DND-41 (cell line): ENCODE results near the gene ERGIC1.

Source experiments
- ATAC-seq: fragments of 200-7000 bp; cut with Tn5 transposase; 3 replicates; pipeline ENCODE4 v1.9.1; 2021; ENCODE audit warnings: low read depth; ENCODE audit not compliant: insufficient read depth
- DNase-seq: peaks from one replicate; pipeline ENCODE4 v3.0.0-alpha.2; 2020
- H2AFZ ChIP-seq: 2 replicates; pipeline ENCODE4 v1.6.0; 2012; ENCODE audit warnings: low read depth, low read length
- H3K27ac ChIP-seq: 2 replicates; pipeline ENCODE4 v1.5.1; 2012; ENCODE audit warnings: low read length, inconsistent platforms
- H3K27me3 ChIP-seq: fragments of 200-600 bp; sonication (generic); 2 replicates; pipeline ENCODE4 v1.6.0; 2012; ENCODE audit warnings: low read length, mild to moderate bottlenecking, inconsistent platforms; ENCODE audit not compliant: insufficient read depth, poor library complexity
- H3K36me3 ChIP-seq: 2 replicates; pipeline ENCODE4 v1.5.1; 2012; ENCODE audit warnings: low read length, inconsistent platforms; ENCODE audit not compliant: insufficient read depth
- H3K4me1 ChIP-seq: 2 replicates; pipeline ENCODE4 v1.5.1; 2012; ENCODE audit warnings: mild to moderate bottlenecking, low read length; ENCODE audit not compliant: insufficient read depth
- H3K4me2 ChIP-seq: 2 replicates; pipeline ENCODE4 v1.6.0; 2012; ENCODE audit warnings: mild to moderate bottlenecking, moderate library complexity, low read length, inconsistent platforms; ENCODE audit not compliant: insufficient read depth
- H3K4me3 ChIP-seq, 2 experiments: fragments of 200-600 bp in 1 of 2; shearing (Covaris generic) in 1 of 2; 2 replicates each; pipeline ENCODE4 v1.5.1; 2012 to 2016; ENCODE audit warnings: inconsistent platforms in 2 of 2, low read length in 2 of 2, mild to moderate bottlenecking in 2 of 2, low read depth in 1 of 2, moderate library complexity in 1 of 2
- H3K79me2 ChIP-seq: 2 replicates; pipeline ENCODE4 v1.6.0; 2012; ENCODE audit warnings: low read length, inconsistent platforms; ENCODE audit not compliant: insufficient read depth
- H3K9ac ChIP-seq: 2 replicates; pipeline ENCODE4 v1.6.0; 2012; ENCODE audit warnings: low read depth, mild to moderate bottlenecking, inconsistent platforms, low read length, moderate library complexity
- H3K9me3 ChIP-seq: 2 replicates; pipeline ENCODE4 v1.5.1; 2012; ENCODE audit warnings: low read length, moderate library complexity, mild to moderate bottlenecking, inconsistent platforms; ENCODE audit not compliant: insufficient read depth, severe bottlenecking
- H4K20me1 ChIP-seq: 2 replicates; pipeline ENCODE4 v1.6.0; 2012; ENCODE audit warnings: low read length; ENCODE audit not compliant: insufficient read depth
- CTCF ChIP-seq: IDR thresholded peaks from 2 replicates; pipeline ENCODE4 v1.5.1; 2012; ENCODE audit warnings: borderline replicate concordance, low read length, moderate library complexity, mild to moderate bottlenecking; ENCODE audit not compliant: poor library complexity, severe bottlenecking; ENCODE audit errors: extremely low read depth
- EZH2 ChIP-seq: IDR thresholded peaks from 3 replicates; pipeline ENCODE4 v1.6.1; 2012; ENCODE audit warnings: borderline replicate concordance, low read depth, mild to moderate bottlenecking, moderate library complexity, low read length, inconsistent platforms; ENCODE audit not compliant: severe bottlenecking

The ERGIC1 gene

GRCh38 chr5:172791286-172791685 is 42.8 kb upstream of the ERGIC1 start:
- no peak for ATAC-seq
- Histone ChIP-seq H3K9me3 (no peaks in the 10 kb centered on the region), H3K9ac (no peak overlapping the region)

GRCh38 chr5:172791726-172792445 is 42.2 kb upstream of the ERGIC1 start:
- TF ChIP-seq EZH2 (no peak), CTCF (no peak)
- no peaks in the 10 kb centered on the region for H3K27me3 ChIP-seq
- no peaks in the 10 kb centered on the region for H3K79me2 ChIP-seq
- ATAC-seq (no peak), DNase-seq (no peak)
- no peaks in the 10 kb centered on the region for H4K20me1 ChIP-seq
- no peaks in the 10 kb centered on the region for H3K9me3 ChIP-seq
- H3K27ac ChIP-seq, result no peak overlapping the region
- H3K9ac ChIP-seq, result no peak overlapping the region
- no peak overlapping the region for H2AFZ ChIP-seq
- no peaks in the 10 kb centered on the region for H3K36me3 ChIP-seq
- no peaks in the 10 kb centered on the region for H3K4me1 ChIP-seq
- no peak overlapping the region for H3K4me2 ChIP-seq
- H3K4me3 ChIP-seq, result no peak overlapping the region

More at GRCh38 chr5:172791286-172791685, 42.8 kb upstream of the ERGIC1 start:
- DNase-seq, result no peak
- H3K4me3 ChIP-seq, result no peak overlapping the region
- no peaks in the 10 kb centered on the region for H3K79me2 ChIP-seq
- no peak overlapping the region for H3K4me2 ChIP-seq
- H3K27me3 ChIP-seq, result no peaks in the 10 kb centered on the region
- no peak overlapping the region for H2AFZ ChIP-seq
- no peaks in the 10 kb centered on the region for H4K20me1 ChIP-seq
- H3K27ac ChIP-seq, result no peak overlapping the region
- no peaks in the 10 kb centered on the region for H3K36me3 ChIP-seq
- TF ChIP-seq EZH2, result no peak
- TF ChIP-seq CTCF, result no peak
- H3K4me1 ChIP-seq, result no peaks in the 10 kb centered on the region

- Histone ChIP-seq H2AFZ (no peak overlapping the region), H3K9me3 (no peaks in the 10 kb centered on the region), H3K27ac (no peak overlapping the region), H3K4me3 (no peak overlapping the region), H3K4me2 (no peak overlapping the region), H3K36me3 (no peaks in the 10 kb centered on the region), H3K4me1 (no peaks in the 10 kb centered on the region), H4K20me1 (no peaks in the 10 kb centered on the region), H3K9ac (no peak overlapping the region), H3K79me2 (no peaks in the 10 kb centered on the region), H3K27me3 (no peaks in the 10 kb centered on the region)
- no peak for TF ChIP-seq CTCF
- TF ChIP-seq EZH2, result no peak
- DNase-seq, result no peak
- ATAC-seq, result peak; percentile 64
Observed at GRCh38 chr5:172792701-172793570, 41.1 kb upstream of the ERGIC1 start.
